Naive thymus-derived CD4-positive, alpha-beta T cell (primary cell): ENCODE data around the gene PLD3. TPM values are rescaled to one million over a fixed set of nuclear protein-coding genes. Genes with fewer than 3 reads are reported as not detected.

Source experiments
- ATAC-seq: fragments of 150-1000 bp; cut with Tn5 transposase; 2 replicates; pipeline ENCODE4 v1.10.0; 2021; ENCODE audit warnings: mild to moderate bottlenecking, moderate library complexity
- CTCF ChIA-PET: fragments of 350-600 bp; sonication (Branson Sonifier 250); formaldehyde crosslinking; loops from one replicate; lab custom pipeline; 2021; ENCODE audit warnings: antibody characterized with exemption; lab: Charles Lee
- POLR2A ChIA-PET: fragments of 350-600 bp; sonication (Branson Sonifier 250); formaldehyde crosslinking; loops from one replicate; lab custom pipeline; 2021; ENCODE audit warnings: antibody characterized with exemption, inconsistent platforms; lab: Charles Lee
- DNase-seq, 9 donors: peaks; one replicate each; pipeline versions ENCODE4 v3.0.0 to v3.0.0-alpha.2; 2020 to 2022; ENCODE audit warnings: mixed read lengths in 1 of 9
- H3K27ac ChIP-seq: one replicate; pipeline ENCODE4 v1.7.0; 2013; ENCODE audit warnings: mild to moderate bottlenecking, low read depth, low read length, moderate library complexity
- H3K27me3 ChIP-seq, 2 donors: one replicate each; pipeline ENCODE4 v1.7.0; 2013; ENCODE audit warnings: low read length in 2 of 2, mild to moderate bottlenecking in 2 of 2, moderate library complexity in 2 of 2; ENCODE audit not compliant: control insufficient read depth in 2 of 2, insufficient read depth in 2 of 2
- H3K36me3 ChIP-seq, 3 experiments: 1 replicate in 2 of 3; 2 replicates in 1 of 3; pipeline ENCODE4 v1.7.0; 2013; ENCODE audit warnings: low read length in 3 of 3, mild to moderate bottlenecking in 3 of 3, moderate library complexity in 1 of 3; ENCODE audit not compliant: insufficient read depth in 3 of 3, control insufficient read depth in 2 of 3
- H3K4me1 ChIP-seq, 2 donors: one replicate each; pipeline ENCODE4 v1.7.0; 2013; ENCODE audit warnings: low read length in 2 of 2, mild to moderate bottlenecking in 2 of 2, moderate library complexity in 1 of 2; ENCODE audit not compliant: control insufficient read depth in 2 of 2, insufficient read depth in 2 of 2
- H3K4me3 ChIP-seq: 2 replicates; pipeline ENCODE4 v1.7.0; 2013; ENCODE audit warnings: mild to moderate bottlenecking, low read length
- H3K9me3 ChIP-seq, 3 experiments: 1 replicate in 2 of 3; 2 replicates in 1 of 3; pipeline ENCODE4 v1.7.0; 2013; ENCODE audit warnings: low read length in 3 of 3; ENCODE audit not compliant: control insufficient read depth in 2 of 3
- H3K27ac Mint-ChIP-seq, 9 donors: one replicate each; pipeline ENCODE4 v1.8.0; 2020 to 2022; ENCODE audit warnings: mixed read lengths in 9 of 9, mild to moderate bottlenecking in 8 of 9, moderate library complexity in 5 of 9, inconsistent platforms in 2 of 9
- H3K27me3 Mint-ChIP-seq, 5 donors: one replicate each; pipeline ENCODE4 v1.8.0; 2021 to 2022; ENCODE audit warnings: mixed read lengths in 5 of 5, mild to moderate bottlenecking in 1 of 5
- H3K36me3 Mint-ChIP-seq, 5 donors: one replicate each; pipeline ENCODE4 v1.8.0; 2020 to 2022; ENCODE audit warnings: mixed read lengths in 5 of 5, mild to moderate bottlenecking in 3 of 5, inconsistent platforms in 1 of 5
- H3K4me1 Mint-ChIP-seq, 7 donors: one replicate each; pipeline ENCODE4 v1.8.0; 2020 to 2022; ENCODE audit warnings: mixed read lengths in 7 of 7, mild to moderate bottlenecking in 3 of 7, inconsistent platforms in 1 of 7
- H3K4me3 Mint-ChIP-seq, 10 donors: one replicate each; pipeline ENCODE4 v1.8.0; 2020 to 2022; ENCODE audit warnings: mild to moderate bottlenecking in 10 of 10, mixed read lengths in 10 of 10, moderate library complexity in 6 of 10, inconsistent platforms in 2 of 10
- H3K9me3 Mint-ChIP-seq, 11 donors: one replicate each; pipeline ENCODE4 v1.8.0; 2020 to 2022; ENCODE audit warnings: mixed read lengths in 11 of 11, mild to moderate bottlenecking in 4 of 11, inconsistent platforms in 1 of 11, moderate library complexity in 1 of 11
- intact Hi-C, 2 donors: fragments of 100-400 bp; cut with micrococcal nuclease; formaldehyde crosslinking; loops; one replicate each; pipeline ENCODE4 v1.15.1; 2023
- polyA plus RNA-seq, 2 donors: library from polyadenylated mRNA; unstranded; fragments of 300-500 nt; fragmentation: Illumina TruSeq; gene quantifications; one replicate each; pipeline ENCODE4 v1.2.3, GENCODE V29; 2021
- total RNA-seq, 6 experiments: library from RNA in 5 of 6; stranded (reverse) in 5 of 6; gene quantifications; 1 replicate in 5 of 6; 2 replicates in 1 of 6; pipeline ENCODE4 v1.2.3 and lab custom pipeline; 2021 to 2026

PLD3 gene
- total and polyA plus RNA-seq, 7 experiments from 2014 or later, result 60.1 to 137 (median 85.8) TPM

DNA sequence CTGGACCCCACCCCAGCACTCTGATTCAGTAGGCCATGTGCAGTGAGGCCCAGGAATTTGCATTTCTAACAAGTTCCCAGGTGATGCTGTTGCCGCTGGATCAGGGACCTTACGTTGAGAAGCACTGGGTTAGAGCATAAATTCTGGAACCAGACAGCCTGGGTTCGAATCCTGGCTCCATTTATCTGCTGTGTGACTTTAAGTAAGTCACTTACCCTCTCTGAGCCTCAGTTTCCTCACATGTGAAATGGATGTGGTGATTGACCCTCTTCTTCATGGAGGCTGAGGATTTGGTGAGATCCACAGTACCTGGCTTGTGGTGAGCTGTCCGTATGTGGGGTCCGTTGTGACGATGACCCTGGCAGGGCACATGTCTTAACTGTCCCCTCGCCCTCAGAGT is 25.6 kb downstream of the PLD3 start:
- peaks cover 3 to 24% (median 9%) of the 10 kb centered on the region in 5 donors for H3K36me3 Mint-ChIP-seq
- POLR2A ChIA-PET, result no interaction called here
- Histone ChIP-seq H3K36me3 (peaks cover 0 to 79% (median 6%) of the 10 kb centered on the region in 3 experiments), H3K27me3 (no peaks in the 10 kb centered on the region), H3K4me1 (no peaks in the 10 kb centered on the region), H3K27ac (no peak overlapping the region), H3K9me3 (no peaks in the 10 kb centered on the region), H3K4me3 (no peak overlapping the region)
- no peaks in the 10 kb centered on the region for H3K27me3 Mint-ChIP-seq
- no peak overlapping the region for H3K4me3 Mint-ChIP-seq
- DNase-seq (no peak), ATAC-seq (no peak)
- no peaks in the 10 kb centered on the region for H3K9me3 Mint-ChIP-seq
- H3K4me1 Mint-ChIP-seq, result peaks cover 0 to 9% (median 8%) of the 10 kb centered on the region in 7 donors
- intact Hi-C loops, result no loop called here
- peak overlapping the region in 2 of 9 donors; percentile 69 to 82 for H3K27ac Mint-ChIP-seq
- CTCF ChIA-PET, result no interaction called here

DNA sequence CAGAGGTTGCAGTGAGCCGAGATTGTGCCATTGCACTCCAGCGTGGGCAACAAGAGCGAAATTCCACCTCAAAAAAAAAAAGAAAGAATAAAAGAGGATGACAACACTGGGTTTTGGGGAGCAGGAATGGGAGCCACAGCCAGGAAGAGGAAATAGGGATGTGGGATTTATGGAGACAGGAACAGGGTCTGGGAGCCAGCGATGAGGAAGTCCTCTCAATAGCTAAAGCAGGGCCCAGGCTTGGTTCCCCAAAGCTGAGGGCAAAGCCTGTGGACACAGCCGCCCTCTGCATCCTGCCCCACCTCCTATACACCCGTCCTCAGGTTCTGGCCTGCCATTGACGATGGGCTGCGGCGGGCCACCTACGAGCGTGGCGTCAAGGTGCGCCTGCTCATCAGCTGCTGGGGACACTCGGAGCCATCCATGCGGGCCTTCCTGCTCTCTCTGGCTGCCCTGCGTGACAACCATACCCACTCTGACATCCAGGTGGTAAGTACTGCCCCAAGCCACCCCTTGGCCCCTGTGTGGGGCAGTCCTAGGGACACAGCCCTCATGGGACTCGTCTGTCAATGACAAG is 27.9 kb downstream of the PLD3 start:
- no peak overlapping the region for H3K4me3 ChIP-seq
- Mint-ChIP-seq H3K36me3 (peaks cover 0 to 13% (median 9%) of the 10 kb centered on the region in 5 donors), H3K27me3 (no peaks in the 10 kb centered on the region), H3K4me3 (no peak overlapping the region), H3K9me3 (no peaks in the 10 kb centered on the region), H3K27ac (peak overlapping the region in 2 of 9 donors; percentile 44 to 46), H3K4me1 (peaks cover 0 to 9% (median 8%) of the 10 kb centered on the region in 7 donors)
- ATAC-seq (no peak), DNase-seq (no peak)
- H3K36me3 ChIP-seq, result peaks cover 0 to 61% (median 6%) of the 10 kb centered on the region in 3 experiments
- ChIA-PET CTCF (no interaction called here), POLR2A (no interaction called here)
- no peaks in the 10 kb centered on the region for H3K27me3 ChIP-seq
- H3K27ac ChIP-seq, result no peak overlapping the region
- H3K9me3 ChIP-seq, result no peaks in the 10 kb centered on the region
- intact Hi-C loops, result no loop called here
- no peaks in the 10 kb centered on the region for H3K4me1 ChIP-seq

- intact Hi-C loops, result no loop called here
- ATAC-seq (no peak), DNase-seq (no peak)
- H3K27ac ChIP-seq, result no peak overlapping the region
- H3K27me3 ChIP-seq, result no peaks in the 10 kb centered on the region
- no peak overlapping the region for H3K4me3 ChIP-seq
- CTCF ChIA-PET, result no interaction called here
- peaks cover 0 to 11% (median 5%) of the 10 kb centered on the region in 5 donors for H3K36me3 Mint-ChIP-seq
- peaks cover 0 to 9% (median 8%) of the 10 kb centered on the region in 7 donors for H3K4me1 Mint-ChIP-seq
- POLR2A ChIA-PET, result no interaction called here
- H3K4me1 ChIP-seq, result no peaks in the 10 kb centered on the region
- H3K9me3 ChIP-seq, result no peaks in the 10 kb centered on the region
- peaks cover 0 to 46% (median 6%) of the 10 kb centered on the region in 3 experiments for H3K36me3 ChIP-seq
- no peaks in the 10 kb centered on the region for H3K9me3 Mint-ChIP-seq
- no peak overlapping the region for H3K4me3 Mint-ChIP-seq
- H3K27me3 Mint-ChIP-seq, result no peaks in the 10 kb centered on the region
- peak overlapping the region in 1 of 9 donors; percentile 23 for H3K27ac Mint-ChIP-seq
Measured at GRCh38 chr19:40377876-40378385, 29.4 kb downstream of the PLD3 start.

- ATAC-seq, result peak; percentile 20
- H3K4me1 Mint-ChIP-seq, result peaks cover 0 to 9% (median 8%) of the 10 kb centered on the region in 7 donors
- intact Hi-C loops, result no loop called here
- Histone ChIP-seq H3K4me1 (no peaks in the 10 kb centered on the region), H3K27ac (no peak overlapping the region), H3K27me3 (no peaks in the 10 kb centered on the region), H3K4me3 (no peak overlapping the region), H3K9me3 (no peaks in the 10 kb centered on the region), H3K36me3 (peaks cover 0 to 41% (median 6%) of the 10 kb centered on the region in 3 experiments)
- H3K27ac Mint-ChIP-seq, result no peak overlapping the region
- DNase-seq, result no peak
- ChIA-PET POLR2A (no interaction called here), CTCF (no interaction called here)
- H3K9me3 Mint-ChIP-seq, result no peaks in the 10 kb centered on the region
- H3K4me3 Mint-ChIP-seq, result no peak overlapping the region
- H3K36me3 Mint-ChIP-seq, result peaks cover 0 to 11% (median 4%) of the 10 kb centered on the region in 5 donors
- H3K27me3 Mint-ChIP-seq, result no peaks in the 10 kb centered on the region
Measured at GRCh38 chr19:40378509-40378908, 30.0 kb downstream of the PLD3 start.

DNA sequence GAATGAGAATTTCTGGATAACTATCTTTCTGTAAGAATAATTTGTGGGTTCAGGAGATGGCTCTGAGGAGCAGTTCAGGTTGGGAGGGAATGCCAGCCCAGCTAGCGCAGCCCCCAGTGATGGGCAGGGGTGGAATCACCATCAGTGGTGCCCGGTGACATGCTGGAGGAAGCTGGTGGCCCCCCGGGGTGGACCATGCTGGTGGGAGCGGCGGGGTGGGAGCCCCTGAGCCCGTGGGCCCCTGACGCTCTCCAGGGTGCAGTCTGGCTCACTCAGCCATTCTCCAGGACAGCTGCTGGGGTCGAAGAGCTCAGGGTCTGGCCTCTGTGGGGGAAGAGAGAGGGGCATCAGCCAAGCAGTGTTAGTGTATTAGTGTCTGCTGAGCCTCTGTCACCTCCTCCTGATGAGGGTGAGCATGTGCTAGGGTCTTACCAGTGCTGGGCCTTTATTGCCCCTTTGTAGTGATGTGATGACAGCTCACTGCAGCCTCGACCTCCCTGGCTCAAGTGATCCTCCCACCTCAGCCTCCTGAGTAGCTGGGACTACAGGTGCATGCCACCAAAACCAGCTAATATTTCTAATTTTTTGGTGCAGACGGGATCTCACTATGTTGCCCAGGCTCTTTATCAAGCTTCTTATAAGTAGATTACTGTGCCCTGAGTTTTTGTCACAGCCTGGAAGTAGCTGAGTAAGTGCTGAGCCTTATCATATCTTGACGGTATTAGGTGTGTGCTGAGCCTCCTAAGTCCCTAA is 31.1 kb downstream of the PLD3 start:
- ATAC-seq, result no peak
- Mint-ChIP-seq H3K27me3 (no peaks in the 10 kb centered on the region), H3K4me1 (peaks cover 0 to 5% (median 3%) of the 10 kb centered on the region in 7 donors), H3K4me3 (no peak overlapping the region), H3K9me3 (no peaks in the 10 kb centered on the region), H3K36me3 (peaks cover 0 to 6% (median 1%) of the 10 kb centered on the region in 5 donors), H3K27ac (peak overlapping the region in 2 of 9 donors; percentile 22)
- Histone ChIP-seq H3K4me3 (no peak overlapping the region), H3K9me3 (no peaks in the 10 kb centered on the region), H3K36me3 (peaks cover 0 to 32% (median 6%) of the 10 kb centered on the region in 3 experiments), H3K27ac (no peak overlapping the region), H3K27me3 (no peaks in the 10 kb centered on the region), H3K4me1 (no peaks in the 10 kb centered on the region)
- DNase-seq, result no peak
- CTCF ChIA-PET, result no interaction called here
- POLR2A ChIA-PET, result interaction anchor here (0.7 kb wide), 1 partner anchor 41 kb away, joined by 4 read pairs; no protein-coding TSS in a partner anchor
- intact Hi-C loops, result no loop called here

GRCh38 chr19:40380199-40381037 is 31.9 kb downstream of the PLD3 start:
- Histone ChIP-seq H3K27ac (no peak overlapping the region), H3K9me3 (no peaks in the 10 kb centered on the region), H3K36me3 (peaks cover 0 to 32% (median 6%) of the 10 kb centered on the region in 3 experiments), H3K4me1 (no peaks in the 10 kb centered on the region), H3K4me3 (no peak overlapping the region), H3K27me3 (no peaks in the 10 kb centered on the region)
- ATAC-seq (no peak), DNase-seq (no peak)
- POLR2A ChIA-PET, result interaction anchor here (0.7 kb wide), 1 partner anchor 40 kb away, joined by 4 read pairs; no protein-coding TSS in a partner anchor
- no peak overlapping the region for H3K4me3 Mint-ChIP-seq
- CTCF ChIA-PET, result no interaction called here
- H3K27ac Mint-ChIP-seq, result no peak overlapping the region
- H3K9me3 Mint-ChIP-seq, result peaks cover 0 to 1% (median 0%) of the 10 kb centered on the region in 11 donors
- peaks cover 0 to 4% (median 0%) of the 10 kb centered on the region in 5 donors for H3K36me3 Mint-ChIP-seq
- no peaks in the 10 kb centered on the region for H3K27me3 Mint-ChIP-seq
- intact Hi-C loops, result no loop called here
- no peaks in the 10 kb centered on the region for H3K4me1 Mint-ChIP-seq
